HK-2 (cell line): ENCODE results near the gene MITF.
A peak's percentile ranks its signal among the peaks of the same experiment; 100 is the strongest.

Experiments
- DNase-seq: peaks from one replicate; pipeline ENCODE4 v3.0.0-alpha.2; 2018; ENCODE audit not compliant: unreplicated experiment

Gene MITF

DNA sequence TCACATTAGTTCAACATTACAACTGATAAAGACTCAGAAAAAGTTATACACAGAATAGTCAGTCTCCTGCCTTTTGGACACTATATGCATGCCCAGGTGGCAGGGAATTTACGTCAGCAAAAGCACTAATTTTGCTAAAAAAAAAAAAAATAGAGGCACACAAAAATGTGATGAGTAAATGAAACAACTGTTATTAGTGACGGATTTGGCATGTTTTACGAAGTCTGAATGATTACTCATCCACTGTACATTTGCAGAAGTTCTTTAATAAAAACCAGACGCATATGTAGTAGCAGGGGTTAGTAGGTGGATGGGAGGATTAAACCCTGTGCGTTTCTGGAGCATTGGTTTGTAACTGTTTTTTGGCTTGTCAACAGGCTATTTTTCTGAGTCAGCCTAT, 99.0 kb downstream of the MITF start:
- no peak for DNase-seq

DNA sequence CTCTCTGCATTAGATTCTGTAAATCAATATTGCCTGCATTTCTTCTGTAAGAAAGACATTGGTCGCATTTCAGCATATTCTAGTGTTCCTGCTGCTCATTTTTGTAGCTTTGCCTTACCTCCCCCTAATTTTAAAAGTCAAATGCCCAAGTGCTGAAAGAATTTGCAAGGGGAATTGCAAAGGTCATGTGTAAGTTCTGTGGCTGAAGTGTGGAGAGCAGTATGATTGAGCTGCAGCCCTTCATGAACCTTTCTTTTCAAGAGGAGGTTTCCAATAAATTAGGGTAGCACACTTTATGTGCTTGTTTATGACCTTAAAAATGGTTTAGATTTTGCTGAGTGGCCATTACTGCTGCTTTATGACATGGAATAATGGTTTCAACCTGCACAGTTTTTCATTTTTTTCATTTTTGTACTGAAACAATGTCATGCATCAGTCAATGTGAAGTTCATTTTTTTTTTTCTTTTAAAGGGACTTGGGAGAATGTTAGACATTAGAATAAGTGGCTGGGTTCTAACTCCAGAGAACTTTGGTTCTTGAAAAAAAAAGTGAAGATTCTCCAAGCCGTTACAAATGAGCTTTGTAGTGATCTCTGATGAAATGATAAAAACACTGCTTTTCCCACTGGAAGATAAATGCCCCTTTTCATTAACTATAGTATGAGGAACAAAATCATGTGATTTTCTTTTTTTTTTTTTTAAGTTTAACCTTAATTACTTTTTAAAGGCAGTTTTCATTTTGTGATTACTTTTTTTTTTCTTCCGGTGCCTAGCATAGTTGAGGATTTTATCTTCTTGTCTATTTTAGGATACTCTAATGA, 99.6 kb downstream of the MITF start:
- DNase-seq, result no peak

DNA sequence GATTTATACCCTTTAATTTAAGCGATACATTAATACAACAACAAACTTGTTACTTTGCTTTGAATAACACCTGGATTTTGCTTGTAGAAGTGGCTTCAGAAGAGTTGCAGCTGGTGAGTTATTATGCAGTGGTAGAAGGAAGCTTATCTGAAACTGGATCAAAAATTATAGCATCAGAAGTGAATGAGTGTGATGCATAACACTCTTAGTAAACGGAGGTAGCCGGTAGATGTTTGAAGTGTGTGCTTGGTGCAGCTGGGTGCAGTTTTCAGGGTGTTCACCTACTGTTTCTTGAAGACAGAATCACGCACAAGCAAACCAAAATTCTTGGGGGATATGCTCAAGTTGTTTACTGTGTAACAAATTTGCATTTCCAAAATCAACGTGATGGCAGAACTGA, 103.1 kb downstream of the MITF start:
- no peak for DNase-seq

DNA sequence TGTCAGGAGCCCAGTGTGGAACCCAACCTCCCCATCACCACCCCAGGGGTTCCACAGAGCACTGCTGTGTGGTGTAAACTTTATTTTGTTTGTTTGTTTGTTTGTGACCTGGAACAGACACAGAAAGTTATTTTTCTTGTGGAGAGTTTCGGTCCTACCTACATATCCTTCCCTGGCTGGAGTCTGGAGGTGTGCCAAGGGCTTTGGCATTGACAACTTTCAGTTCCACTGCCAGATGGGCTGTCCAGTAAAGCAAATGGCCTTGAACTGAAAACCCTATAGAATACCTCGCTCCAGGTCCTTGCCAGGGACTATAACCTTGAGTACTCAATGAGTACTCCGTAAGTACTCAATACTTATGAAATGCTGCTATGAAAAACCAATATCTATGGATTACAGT, 103.5 kb downstream of the MITF start:
- DNase-seq, result no peak

DNA sequence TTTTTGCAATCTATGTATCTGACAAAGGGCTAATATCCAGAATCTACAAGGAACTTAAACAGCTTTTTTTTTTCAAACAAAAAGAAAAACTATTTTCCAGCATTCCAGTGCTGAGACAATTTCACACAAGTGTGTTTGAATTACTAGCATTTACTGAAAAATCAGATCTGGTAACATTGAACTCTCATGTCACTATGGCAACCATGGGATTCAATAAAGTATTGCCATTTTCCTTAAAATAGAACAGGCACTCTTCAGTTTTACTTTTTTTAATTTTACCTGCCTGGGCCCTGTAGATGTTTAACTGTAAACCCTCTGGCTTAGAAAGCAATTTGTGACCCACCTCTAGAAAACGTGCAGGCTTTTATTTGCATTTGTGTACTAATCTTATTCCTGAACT, 105.4 kb downstream of the MITF start:
- DNase-seq, result no peak

DNA sequence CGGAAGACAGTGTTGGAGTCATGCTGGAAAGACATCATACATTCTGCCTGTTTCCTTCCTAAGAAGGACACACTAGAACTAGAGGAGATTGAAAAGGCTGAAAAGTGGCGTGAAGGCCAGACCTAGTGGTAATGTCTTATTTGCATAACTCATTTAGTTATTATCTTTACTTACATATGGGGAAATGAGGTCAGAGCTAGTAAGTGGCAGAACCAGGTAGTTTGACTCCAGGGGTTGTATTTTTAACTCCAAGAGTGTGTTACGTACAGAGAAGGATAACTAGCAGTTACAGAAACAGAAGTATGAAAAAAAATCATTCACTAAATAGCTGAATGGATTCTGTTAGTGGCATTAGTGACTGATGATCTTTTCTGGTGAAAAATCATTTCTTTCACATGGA, 108.0 kb downstream of the MITF start:
- DNase-seq, result no peak

DNA sequence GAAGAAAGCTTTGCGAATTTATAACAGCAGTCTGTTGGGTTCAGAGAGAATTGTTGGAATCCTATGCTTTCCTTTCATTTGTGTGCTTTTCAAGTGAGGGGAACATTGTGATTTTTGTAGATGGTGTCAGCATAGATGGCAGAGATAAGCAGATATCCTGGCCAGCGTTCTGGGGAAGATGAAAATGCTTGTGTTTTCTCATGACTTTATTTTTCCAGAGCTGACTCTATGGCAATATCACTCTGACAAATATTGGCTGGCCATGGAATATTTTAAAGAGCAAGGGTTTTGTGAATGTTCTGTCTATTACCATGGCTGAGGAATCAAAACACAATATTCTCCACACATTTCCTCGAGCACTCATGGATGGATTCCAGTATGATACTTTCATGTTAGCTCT, 108.8 kb downstream of the MITF start:
- DNase-seq, result no peak

DNA sequence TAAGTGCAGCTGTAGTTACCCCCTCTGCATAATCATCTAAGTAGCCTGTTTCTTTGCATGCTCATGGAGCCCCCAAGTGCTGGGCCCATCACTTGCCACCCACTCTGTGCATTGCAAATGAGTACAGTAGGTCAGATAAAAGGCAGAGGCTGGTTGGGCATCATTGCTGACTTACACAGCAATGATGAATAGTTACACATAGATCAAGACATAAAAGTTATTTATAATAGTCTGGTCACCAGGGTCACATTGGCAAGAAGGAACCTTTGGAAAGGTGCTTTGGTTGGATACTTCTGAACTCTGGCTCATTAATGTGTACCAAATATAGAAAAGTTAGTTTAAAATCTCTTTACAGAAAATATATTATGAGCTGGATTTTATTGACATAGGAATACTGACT, 111.6 kb downstream of the MITF start:
- no peak for DNase-seq

DNA sequence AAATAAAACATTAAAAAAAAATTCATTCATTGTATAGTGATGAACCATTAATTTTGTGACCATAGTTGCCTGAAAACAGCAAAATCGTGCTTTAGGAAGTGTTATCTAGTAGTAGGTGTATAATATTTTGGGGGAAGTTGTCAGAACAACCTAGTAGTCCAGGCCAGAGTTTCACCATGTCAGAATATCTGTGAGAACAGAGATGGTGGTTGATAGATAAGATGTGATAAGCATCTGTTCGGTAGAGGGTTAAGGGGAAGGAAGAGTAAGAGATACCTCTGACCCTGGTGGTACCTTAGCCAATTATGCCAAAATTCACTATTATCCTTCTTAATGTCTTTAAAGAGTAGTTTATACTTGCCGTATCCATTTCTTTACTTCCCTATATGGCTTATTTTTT, 113.8 kb downstream of the MITF start:
- DNase-seq, result no peak

DNA sequence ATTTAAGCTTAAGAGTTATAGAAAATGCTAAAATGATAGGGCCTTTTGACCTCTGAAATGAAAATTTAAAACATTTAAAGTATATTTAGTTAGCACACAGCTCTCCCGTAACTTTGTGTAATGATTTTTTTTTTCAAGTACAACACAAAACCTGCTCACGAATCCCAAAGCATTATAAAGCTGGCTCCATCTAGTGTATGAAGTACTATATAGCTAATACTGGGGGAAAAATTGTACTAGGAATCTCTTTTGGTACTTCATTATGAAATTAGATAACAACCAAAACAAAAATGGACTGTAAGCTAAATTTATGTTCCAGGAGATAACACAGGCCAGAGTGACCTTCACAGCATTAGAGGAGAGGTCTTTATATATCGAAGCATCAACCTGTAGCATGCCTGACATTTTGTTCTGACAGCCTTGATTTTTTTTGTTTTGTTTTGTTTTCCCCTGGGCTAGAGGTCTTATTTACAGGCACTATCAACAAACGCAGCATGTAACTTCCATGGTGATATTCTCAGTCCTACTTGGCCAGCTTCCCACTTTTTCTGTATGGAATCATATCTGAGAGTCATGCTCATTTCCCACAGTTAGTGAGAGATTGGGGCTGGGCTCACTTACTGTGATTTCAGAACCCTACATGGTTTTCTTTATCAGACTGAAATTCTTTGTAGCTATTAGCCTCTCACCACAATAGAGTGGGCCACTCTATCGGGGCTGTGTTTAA, 116.3 kb downstream of the MITF start:
- DNase-seq, result no peak

DNA sequence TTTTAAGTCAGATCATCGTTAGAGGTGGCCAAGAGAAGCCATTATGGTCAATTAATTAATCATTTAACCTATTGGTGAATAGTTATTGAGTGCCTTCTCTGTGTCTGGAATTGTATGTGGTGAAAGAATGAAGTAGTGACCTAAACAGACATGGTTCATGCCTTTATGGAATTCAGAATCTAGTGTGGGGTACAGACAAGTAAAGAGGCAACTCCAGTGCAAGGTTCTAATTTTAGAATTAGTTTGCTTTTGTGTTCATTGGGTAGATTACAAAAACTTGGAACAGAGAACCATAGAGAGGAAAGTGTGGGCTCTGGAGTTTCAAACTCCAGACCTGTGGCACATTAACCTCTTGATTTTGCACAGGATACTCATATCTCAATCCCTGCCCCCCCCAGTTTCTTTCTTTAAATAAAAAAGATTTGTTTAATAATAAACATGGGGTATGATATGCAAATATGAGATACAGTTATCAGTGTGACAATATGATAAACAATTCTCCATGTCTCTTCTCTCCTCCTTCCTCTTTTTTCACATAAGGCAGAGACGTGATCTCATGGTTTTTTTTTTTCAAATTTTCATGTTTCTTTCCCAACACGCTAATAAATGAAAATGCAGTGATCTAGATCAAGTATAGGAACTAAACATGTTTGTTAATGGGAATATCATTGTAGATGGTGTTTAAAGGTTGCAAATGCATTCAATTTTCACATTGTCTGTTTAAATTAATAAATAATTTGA, 117.9 kb downstream of the MITF start:
- DNase-seq, result no peak

DNA sequence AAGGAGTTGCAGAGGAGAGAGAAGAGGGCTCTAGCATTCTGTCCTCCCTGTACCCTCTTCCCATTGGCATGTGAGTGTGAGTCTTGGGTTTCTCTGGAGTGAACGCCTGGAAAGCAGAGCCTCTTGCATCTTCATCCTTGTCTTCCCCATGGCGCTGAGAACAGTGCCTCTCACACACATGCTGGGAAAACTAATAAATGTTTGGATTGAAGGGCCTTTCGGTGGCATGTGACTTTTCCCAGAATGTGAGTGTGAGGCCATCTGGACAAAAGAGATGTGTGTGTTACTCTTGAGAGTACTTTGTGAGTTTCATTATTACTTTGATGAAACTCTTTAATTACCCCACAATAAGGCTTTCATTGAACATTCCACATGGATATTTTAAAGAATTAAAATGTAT, 122.3 kb downstream of the MITF start:
- no peak for DNase-seq

DNA sequence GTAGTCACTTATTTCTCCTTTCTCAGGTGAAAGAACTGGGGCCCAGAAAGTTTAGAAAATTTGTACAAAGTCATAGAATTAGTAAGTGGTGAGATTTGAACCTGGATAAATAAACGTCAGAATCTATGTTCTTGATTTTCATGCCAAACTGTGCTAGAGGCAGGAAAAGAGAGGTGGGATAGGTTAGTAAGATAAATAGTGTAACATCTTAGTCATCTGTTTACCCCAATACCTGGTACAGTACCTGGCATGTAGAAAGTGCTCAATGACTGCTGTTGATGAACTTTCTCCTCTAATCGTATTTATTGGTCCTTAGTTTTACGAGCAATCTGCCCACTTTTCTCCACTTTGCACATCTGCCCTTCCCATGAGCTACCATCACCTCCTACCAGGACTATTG, 124.9 kb downstream of the MITF start:
- DNase-seq, result no peak

DNA sequence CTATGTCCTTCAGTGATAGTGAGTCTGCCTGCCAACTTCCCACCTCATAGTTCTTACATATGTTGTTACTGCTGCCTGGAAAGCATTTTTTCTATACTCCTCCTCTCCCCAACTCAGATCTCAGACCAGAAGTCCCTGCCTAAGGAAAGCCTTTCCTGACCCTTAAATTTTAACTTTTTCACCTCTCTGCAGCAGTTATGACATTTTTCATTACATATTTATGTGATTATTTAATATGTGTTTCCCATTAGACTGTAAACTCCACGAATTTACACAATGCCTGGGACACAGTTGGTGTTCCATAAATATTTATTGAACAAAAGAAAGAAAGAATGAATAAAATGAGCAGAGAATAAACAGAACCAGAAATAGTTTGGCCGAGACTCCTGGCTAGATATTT, 125.5 kb downstream of the MITF start:
- no peak for DNase-seq

DNA sequence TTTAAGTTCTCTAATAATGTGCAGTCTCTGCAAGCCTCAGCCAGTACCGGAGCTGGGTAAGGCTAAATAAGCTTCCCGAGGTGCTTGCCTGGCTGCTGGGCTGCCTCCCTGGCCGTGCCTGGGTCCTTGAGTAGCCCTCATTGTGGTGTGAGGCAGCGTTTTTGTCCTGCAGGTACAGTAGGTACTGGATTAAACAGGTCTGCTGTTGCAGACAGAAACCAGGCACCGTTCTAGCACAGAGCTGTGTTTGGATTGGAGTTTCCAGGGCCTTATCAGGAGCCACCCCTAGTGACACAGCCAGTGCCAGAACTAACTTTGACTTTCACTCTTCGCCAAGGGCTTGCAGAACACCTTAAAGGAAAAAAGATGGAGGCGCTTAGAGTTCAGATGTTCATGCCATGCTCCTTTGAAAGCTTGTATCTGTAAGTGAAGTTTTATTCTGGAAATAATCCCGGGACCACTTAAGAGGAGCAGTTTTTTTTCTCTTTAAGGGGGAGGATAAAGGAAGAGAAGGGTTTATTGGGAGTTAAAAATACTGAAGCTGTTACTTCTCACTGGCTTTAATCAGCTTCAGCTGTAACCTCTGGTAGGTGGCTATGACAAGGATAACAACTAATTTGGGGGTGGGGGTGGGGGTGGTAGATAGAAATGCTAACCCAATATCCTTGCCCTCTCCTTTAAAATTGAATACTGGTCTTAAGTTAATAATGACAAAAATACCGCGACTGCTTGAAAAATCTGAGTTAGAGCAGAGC, 126.8 kb downstream of the MITF start:
- peak; percentile 40 for DNase-seq

DNA sequence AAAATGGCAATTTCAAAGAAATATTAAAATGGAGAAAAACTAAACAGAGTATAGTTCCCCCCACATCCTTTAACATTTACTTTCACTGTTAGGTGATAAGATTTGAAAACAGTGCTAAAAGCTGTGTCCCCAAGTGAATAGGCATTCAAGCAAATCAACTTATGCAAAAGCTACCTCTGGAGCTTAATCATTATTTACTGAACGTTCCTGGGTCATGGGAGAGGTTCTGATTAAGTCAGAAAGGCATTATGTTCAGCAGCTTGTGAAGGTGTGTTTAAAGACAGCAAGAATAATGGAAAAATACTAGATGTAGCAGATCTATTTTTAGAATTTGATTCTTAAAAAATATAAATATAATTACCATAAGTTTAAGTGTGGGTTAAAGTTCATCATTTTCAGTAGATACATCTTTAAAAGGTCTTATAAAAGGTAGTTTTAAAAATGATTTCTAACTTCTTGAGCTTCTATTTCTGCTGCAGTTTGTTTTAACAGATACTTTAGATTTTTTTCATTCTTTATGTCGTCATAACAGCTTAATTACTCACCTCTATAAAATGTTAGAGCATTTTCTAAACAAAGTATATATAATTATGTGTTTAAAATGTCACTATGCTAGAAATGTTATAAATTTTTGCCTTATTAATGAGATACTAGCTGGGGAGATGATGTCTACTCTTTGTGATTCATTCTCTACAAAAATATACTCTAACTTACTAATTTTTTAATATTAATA, 127.9 kb downstream of the MITF start:
- DNase-seq, result no peak

DNA sequence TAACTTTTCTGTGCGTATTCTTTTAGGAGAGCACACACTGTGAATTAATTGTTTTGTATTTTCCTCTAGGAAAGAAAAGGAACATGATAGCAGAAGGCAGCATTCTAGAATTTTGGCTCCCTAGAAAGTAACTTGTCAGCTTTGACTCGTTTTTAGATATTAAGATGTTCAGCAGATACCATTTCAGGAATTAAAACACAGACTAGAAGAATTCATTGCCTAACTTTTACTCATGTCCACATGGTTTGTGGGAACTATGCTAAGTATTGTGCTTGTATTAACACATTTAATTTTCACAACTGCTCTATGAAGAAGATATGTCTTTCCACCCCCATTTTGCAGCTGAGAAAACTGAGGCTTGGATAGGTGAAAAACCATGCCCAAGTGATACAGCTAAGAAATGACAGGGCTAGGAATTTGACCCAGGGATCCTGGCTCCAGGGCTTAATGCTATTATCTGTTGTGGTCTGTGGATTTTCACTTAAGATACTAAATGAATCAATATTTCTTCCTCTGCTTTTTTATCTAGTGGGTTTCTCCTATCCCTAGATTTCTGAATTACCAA, 128.8 kb downstream of the MITF start:
- no peak for DNase-seq

DNA sequence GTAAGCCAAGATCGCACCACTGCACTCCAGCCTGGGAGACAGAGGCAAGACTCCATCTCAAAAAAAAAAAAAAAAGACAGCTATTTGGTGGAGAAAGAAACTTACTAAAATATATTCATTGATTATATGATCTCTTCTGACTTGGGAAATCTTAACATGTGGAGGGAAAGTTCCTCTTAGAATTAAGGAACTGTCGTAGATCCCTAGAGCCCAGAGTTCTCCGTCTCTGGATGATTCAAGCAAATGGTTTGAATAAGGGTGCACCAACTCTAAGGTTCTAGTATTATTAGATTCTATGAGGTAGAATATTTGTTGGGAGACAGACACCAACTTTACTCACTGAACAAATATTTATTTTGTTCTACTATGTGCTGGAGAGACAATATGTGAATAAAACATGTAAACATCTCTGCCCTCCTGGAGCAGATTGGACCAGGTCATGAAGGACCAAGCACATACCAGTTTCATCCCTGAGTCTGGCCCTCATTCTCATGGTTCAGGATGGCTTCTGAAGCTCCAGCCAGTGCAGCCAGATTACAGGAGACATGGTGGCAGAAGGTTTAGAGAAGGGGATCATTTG, 129.7 kb downstream of the MITF start:
- DNase-seq, result no peak

DNA sequence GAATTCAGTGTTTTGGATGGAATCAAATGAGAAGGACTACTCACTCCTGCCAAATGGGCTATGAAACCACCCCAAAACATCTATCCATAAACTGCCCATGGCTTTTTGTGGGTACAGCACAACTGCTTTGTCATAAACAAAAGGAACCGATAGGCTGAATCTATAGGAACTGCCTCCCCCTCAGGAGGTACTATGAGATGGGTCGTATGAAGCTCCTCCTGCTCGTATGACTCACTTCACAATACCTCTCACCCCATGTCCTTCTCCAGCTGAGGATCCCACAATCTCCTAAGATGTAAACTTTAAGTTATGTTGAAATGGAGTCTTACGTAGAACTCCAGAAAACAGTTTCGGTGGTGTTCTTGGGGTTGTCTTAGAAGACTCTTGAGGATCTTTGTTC, 130.4 kb downstream of the MITF start:
- no peak for DNase-seq

DNA sequence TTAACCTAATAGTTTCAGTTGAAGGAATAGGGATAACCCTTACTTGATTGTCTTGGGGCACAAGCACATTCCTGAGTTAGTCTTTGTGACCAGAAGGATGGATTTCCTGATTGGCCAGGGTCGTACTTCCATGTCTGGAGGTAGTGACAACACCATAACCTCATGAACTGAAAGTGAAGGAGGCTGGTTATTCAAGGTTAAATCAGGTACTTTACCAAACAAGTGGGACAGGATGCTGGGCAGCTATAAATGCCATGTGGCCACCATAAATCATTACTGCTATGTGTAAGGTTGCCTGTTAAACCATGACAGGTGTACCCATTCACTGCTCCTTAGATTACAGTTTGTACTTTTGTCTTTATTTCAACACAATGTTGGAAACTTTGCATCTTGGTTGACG, 132.0 kb downstream of the MITF start:
- DNase-seq, result no peak

DNA sequence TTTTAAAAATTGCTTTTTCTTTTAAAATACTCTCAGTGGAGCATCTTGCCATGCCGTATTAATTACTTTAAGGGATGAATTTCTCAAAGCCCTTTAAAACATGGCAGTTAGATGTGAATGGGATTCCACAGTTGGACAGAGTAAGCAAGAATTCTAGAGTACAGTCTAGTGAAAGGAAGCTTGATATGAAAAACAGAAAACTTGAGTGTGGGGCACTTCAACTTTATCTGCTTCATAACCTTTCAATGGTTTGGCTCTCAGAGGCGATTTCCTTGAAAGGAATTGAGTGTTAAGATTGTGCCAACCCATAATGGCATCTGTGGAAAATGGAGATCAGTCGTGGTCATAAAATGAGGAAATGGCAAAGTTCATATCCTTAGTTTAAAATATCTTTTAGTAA, 132.6 kb downstream of the MITF start:
- no peak for DNase-seq
